Measurements from ENCODE around the gene PPM1G. TPM values are rescaled to one million over a fixed set of nuclear protein-coding genes. Genes with fewer than 3 reads are reported as not detected.
"Not testable (repeated sequence)": the region's sequence is repeated elsewhere in the genome, so short reads cannot be mapped to it uniquely, and the experiment has no call there.

PPM1G gene
- total and polyA plus RNA-seq, 2 experiments from 2014 or later = 72.4 to 81.5 TPM

DNA sequence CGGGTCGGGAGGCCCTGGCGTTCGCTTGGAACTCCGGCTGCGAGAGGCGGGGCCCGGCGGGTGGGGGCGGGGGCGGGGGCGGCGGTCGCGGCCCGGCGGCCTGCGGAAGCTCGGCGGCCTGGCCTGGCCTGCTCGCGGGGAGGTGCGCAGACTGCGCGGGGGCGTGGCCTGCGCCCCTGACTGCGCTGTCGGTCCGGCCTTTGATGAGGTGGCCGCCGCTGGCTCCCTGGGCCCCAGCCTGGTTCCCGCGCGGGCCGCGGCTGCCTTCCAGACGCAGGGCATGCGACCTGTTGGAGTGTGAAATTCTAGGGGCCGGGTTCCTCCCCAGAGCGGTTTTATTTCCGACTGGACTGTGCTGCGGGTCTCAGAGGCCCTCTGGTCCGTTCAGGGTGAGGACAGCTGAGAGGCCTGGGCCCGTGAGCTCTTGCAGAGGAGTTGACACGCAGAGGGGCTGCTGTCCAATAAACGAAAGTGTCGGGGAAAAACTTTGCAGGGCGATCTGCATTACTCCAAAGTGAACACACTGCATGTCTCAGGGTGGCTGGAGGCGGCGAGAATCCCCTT, 19.7 kb upstream of the PPM1G start:
- in situ Hi-C loops (cut with MboI) = no loop called here
- Histone ChIP-seq H3F3A (ENCODE audit: insufficient read depth) (peaks cover 26% of the 10 kb centered on the region), H4K20me1 (ENCODE audit: insufficient read depth) (peaks cover 12% of the 10 kb centered on the region), H3K9me3 (ENCODE audit: low read depth) (no peaks in the 10 kb centered on the region), H3K27ac (peak overlapping the region; percentile 90), H3K4me3 (peak overlapping the region; percentile 91), H3K4me1 (ENCODE audit: insufficient read depth) (peaks cover 24% of the 10 kb centered on the region), H3K27me3 (replicated peaks; ENCODE audit: insufficient read depth) (no peaks in the 10 kb centered on the region), H3K4me2 (ENCODE audit: unreplicated experiment) (peak overlapping the region; percentile 100), H3K9ac (peak overlapping the region; percentile 93), H3K36me3 (ENCODE audit: low read depth) (peaks cover 10% of the 10 kb centered on the region; the same call in 1 of the 2 replicates), H3K79me2 (ENCODE audit: insufficient read depth) (peaks cover 50% of the 10 kb centered on the region), H3K9me2 (ENCODE audit: insufficient read depth) (no peaks in the 10 kb centered on the region), H2AFZ (peak overlapping the region; percentile 91)
- WGBS, 2 experiments (ENCODE audit: low coverage in 1 of 2, low lambda C conversion rate in 2 of 2, missing lambda C conversion rate in 2 of 2) = 1% methylated on average over 24 to 51 of the region's 51 CpGs
- TF ChIP-seq EZH2 (IDR thresholded peaks at IDR 0.05; ENCODE audit: insufficient read depth, poor library complexity, severe bottlenecking) (no peak), EZH2phosphoT487 (IDR thresholded peaks at IDR 0.05; ENCODE audit: insufficient read depth, low read depth) (no peak)
- DNase-seq = peak; percentile 96

DNA sequence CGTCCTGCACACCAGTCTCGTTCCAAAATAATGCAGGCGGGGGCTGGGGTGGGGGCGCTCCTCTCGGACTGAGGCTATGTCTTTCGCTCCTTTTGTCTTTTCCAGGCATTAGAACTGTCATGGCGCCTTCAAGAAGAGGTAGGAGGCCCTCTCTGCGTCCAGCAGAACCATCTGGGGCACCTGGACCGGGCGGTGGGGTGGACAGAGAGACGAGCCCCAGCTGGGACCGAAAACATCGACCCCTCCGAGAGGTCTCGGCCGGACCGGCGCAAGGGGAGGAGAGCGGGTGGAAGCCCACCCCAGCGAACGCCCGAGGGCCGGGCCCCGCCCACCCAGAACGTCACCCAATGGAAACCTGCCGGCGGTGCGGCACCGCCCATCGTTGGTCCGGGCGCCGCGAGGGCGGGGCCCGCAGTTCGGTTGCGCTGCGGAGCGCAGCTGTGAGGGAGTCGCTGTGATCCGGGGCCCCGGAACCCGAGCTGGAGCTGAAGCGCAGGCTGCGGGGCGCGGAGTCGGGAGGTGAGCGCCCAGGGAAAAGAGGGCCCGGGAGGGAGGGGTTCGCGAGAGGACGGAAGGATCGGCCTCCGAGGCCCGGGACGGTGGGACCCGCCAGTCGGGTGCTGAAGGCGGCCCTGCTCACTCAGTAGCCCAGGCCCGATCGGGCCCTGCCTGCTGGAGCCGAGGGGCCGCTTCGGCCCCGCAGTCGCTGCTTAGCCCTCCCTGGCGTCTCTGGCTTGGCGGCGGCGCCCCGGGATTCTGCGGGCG, 19.0 kb upstream of the PPM1G start, which contains the start of gene NRBP1:
NRBP1 (plus strand) TSS at position 419 of the 765 bp plus-strand sequence. CDS start 4,643 bp downstream, outside the sequence.
- Histone ChIP-seq H3K27ac (peak within 1 kb of the TSS; percentile 90), H4K20me1 (ENCODE audit: insufficient read depth) (peaks cover 12% of the 10 kb centered on the region), H3K9me3 (ENCODE audit: low read depth) (no peaks in the 10 kb centered on the region), H3K4me2 (ENCODE audit: unreplicated experiment) (peak within 1 kb of the TSS; percentile 100), H3K9ac (peak within 1 kb of the TSS; percentile 93), H2AFZ (peak within 1 kb of the TSS; percentile 91), H3K9me2 (ENCODE audit: insufficient read depth) (no peaks in the 10 kb centered on the region), H3K4me1 (ENCODE audit: insufficient read depth) (peaks cover 24% of the 10 kb centered on the region), H3K36me3 (ENCODE audit: low read depth) (peaks cover 3% of the 10 kb centered on the region; the same call in 1 of the 2 replicates), H3K79me2 (ENCODE audit: insufficient read depth) (peaks cover 44% of the 10 kb centered on the region), H3K4me3 (peak within 1 kb of the TSS; percentile 91), H3F3A (ENCODE audit: insufficient read depth) (peaks cover 26% of the 10 kb centered on the region), H3K27me3 (replicated peaks; ENCODE audit: insufficient read depth) (no peaks in the 10 kb centered on the region)
- 1% methylated on average over 58 to 67 of the region's 75 CpGs for WGBS, 2 experiments (ENCODE audit: low coverage in 1 of 2, low lambda C conversion rate in 2 of 2, missing lambda C conversion rate in 2 of 2)
- TF ChIP-seq EZH2 (IDR thresholded peaks at IDR 0.05; ENCODE audit: insufficient read depth, poor library complexity, severe bottlenecking) (no peak), EZH2phosphoT487 (IDR thresholded peaks at IDR 0.05; ENCODE audit: insufficient read depth, low read depth) (no peak)
- in situ Hi-C loops (cut with MboI) = no loop called here
- DNase-seq = peak; percentile 96

DNA sequence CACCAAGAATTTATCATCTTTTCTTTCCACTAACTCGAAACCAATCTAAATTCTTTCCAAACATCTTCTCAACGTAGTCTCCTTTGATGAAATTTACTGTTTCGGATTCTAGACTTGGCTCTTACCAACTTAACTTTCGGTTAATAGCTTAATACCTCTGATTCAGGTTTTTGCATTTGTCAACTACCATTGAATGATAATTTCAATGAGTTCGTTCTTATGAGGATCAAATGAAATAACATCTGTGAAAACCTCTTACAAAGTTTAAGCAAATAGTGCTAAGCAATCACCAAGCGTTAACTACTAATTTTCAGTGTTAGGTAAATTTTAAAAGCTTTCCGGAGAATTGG, 18.4 kb upstream of the PPM1G start:
- peak overlapping the region; percentile 90 for H3K27ac ChIP-seq
- H3K36me3 ChIP-seq (ENCODE audit: low read depth) = no peaks in the 10 kb centered on the region
- peaks cover 26% of the 10 kb centered on the region for H3F3A ChIP-seq (ENCODE audit: insufficient read depth)
- H3K79me2 ChIP-seq (ENCODE audit: insufficient read depth) = peaks cover 38% of the 10 kb centered on the region
- no peaks in the 10 kb centered on the region for H3K9me2 ChIP-seq (ENCODE audit: insufficient read depth)
- no peaks in the 10 kb centered on the region for H3K27me3 ChIP-seq (replicated peaks; ENCODE audit: insufficient read depth)
- in situ Hi-C loops (cut with MboI) = no loop called here
- no peak for DNase-seq
- 23 to 25% methylated on average over 7 of the region's 7 CpGs for WGBS, 2 experiments (ENCODE audit: low coverage in 1 of 2, low lambda C conversion rate in 2 of 2, missing lambda C conversion rate in 2 of 2)
- TF ChIP-seq EZH2phosphoT487 (IDR thresholded peaks at IDR 0.05; ENCODE audit: insufficient read depth, low read depth) (no peak), EZH2 (IDR thresholded peaks at IDR 0.05; ENCODE audit: insufficient read depth, poor library complexity, severe bottlenecking) (no peak)
- H4K20me1 ChIP-seq (ENCODE audit: insufficient read depth) = peaks cover 8% of the 10 kb centered on the region
- no peaks in the 10 kb centered on the region for H3K9me3 ChIP-seq (ENCODE audit: low read depth)
- H3K4me3 ChIP-seq = peak overlapping the region; percentile 91
- peaks cover 24% of the 10 kb centered on the region for H3K4me1 ChIP-seq (ENCODE audit: insufficient read depth)
- peak overlapping the region; percentile 93 for H3K9ac ChIP-seq
- H3K4me2 ChIP-seq (ENCODE audit: unreplicated experiment) = peak overlapping the region; percentile 80
- H2AFZ ChIP-seq = peak overlapping the region; percentile 91

DNA sequence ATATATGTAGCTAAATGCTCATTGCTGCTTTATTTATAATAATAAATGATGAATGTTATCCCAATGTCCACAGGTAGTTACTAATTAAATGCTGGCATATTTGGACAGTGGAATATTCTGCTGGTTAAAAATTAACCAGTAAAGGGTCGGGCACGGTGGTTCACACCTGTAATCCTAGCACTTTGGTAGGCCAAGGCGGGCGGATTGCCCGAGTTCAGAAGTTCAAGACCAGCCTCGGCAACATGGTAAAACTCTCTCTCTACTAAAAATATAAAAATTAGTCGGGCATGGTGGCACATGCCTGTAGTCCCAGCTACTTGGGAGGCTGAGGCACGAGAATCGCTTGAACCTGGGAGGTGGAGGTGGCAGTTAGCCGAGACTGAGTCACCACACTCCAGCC, 15.6 kb upstream of the PPM1G start:
- H3K27me3 ChIP-seq (replicated peaks; ENCODE audit: insufficient read depth); H3K4me1 ChIP-seq (ENCODE audit: insufficient read depth): not testable (repeated sequence)
- H3K79me2 ChIP-seq (ENCODE audit: insufficient read depth) = peaks cover 10% of the 10 kb centered on the region

More for the DNA sequence above, 15.6 kb upstream of the PPM1G start:
- H3K9me2 ChIP-seq (ENCODE audit: insufficient read depth); DNase-seq; H3K9ac ChIP-seq; H3K9me3 ChIP-seq (ENCODE audit: low read depth); in situ Hi-C loops (cut with MboI); H3K4me2 ChIP-seq (ENCODE audit: unreplicated experiment); H2AFZ ChIP-seq; H3K27ac ChIP-seq; H4K20me1 ChIP-seq (ENCODE audit: insufficient read depth); H3K36me3 ChIP-seq (ENCODE audit: low read depth); H3K4me3 ChIP-seq: not testable (repeated sequence)
- 83 to 87% methylated on average over 10 of the region's 10 CpGs for WGBS, 2 experiments (ENCODE audit: low coverage in 1 of 2, low lambda C conversion rate in 2 of 2, missing lambda C conversion rate in 2 of 2)
- H3F3A ChIP-seq (ENCODE audit: insufficient read depth) = peaks cover 16% of the 10 kb centered on the region
